NCI-H1092 (cell line): ENCODE data around the gene TNIK.
"Not testable (repeated sequence)": the region's sequence is repeated elsewhere in the genome, so short reads cannot be mapped to it uniquely, and the experiment has no call there.

Experiments used
- DNase-seq: peaks from one replicate; lab custom pipeline; 2025; lab: John Stamatoyannopoulos, UW

Gene TNIK

GRCh38 chr3:171255236-171255806, 204.9 kb downstream of the TNIK start:
- DNase-seq, result no peak

GRCh38 chr3:171254315-171254714, 205.9 kb downstream of the TNIK start:
- DNase-seq, result no peak

- DNase-seq, result no peak
These were observed 208.4 kb downstream of the TNIK start for GRCh38 chr3:171251835-171252234.

GRCh38 chr3:171250444-171250843, 209.8 kb downstream of the TNIK start:
- DNase-seq, result no peak

GRCh38 chr3:171249245-171249644, 211.0 kb downstream of the TNIK start:
- no peak for DNase-seq

- no peak for DNase-seq
These were observed 211.6 kb downstream of the TNIK start for GRCh38 chr3:171248426-171249111.

GRCh38 chr3:171245796-171246765, 214.1 kb downstream of the TNIK start:
- no peak for DNase-seq

- no peak for DNase-seq
These were observed 217.3 kb downstream of the TNIK start for GRCh38 chr3:171242951-171243350.

GRCh38 chr3:171242170-171242569, 218.0 kb downstream of the TNIK start:
- no peak for DNase-seq

GRCh38 chr3:171241655-171242054, 218.6 kb downstream of the TNIK start:
- not testable (repeated sequence) for DNase-seq

GRCh38 chr3:171240504-171240835, 219.7 kb downstream of the TNIK start:
- DNase-seq, result no peak

GRCh38 chr3:171239757-171240503, 220.3 kb downstream of the TNIK start:
- no peak for DNase-seq

GRCh38 chr3:171237009-171237385, 223.2 kb downstream of the TNIK start:
- no peak for DNase-seq

- DNase-seq, result no peak
These were observed 223.8 kb downstream of the TNIK start for GRCh38 chr3:171236265-171237008.

- DNase-seq, result no peak
These were observed 225.8 kb downstream of the TNIK start for GRCh38 chr3:171234298-171235010.

GRCh38 chr3:171231361-171231760, 228.8 kb downstream of the TNIK start:
- DNase-seq, result no peak

GRCh38 chr3:171230865-171231264, 229.3 kb downstream of the TNIK start:
- DNase-seq, result no peak

GRCh38 chr3:171229173-171229572, 231.0 kb downstream of the TNIK start:
- no peak for DNase-seq

- DNase-seq, result no peak
These were observed 232.0 kb downstream of the TNIK start for GRCh38 chr3:171228240-171228639.

GRCh38 chr3:171227828-171228227, 232.4 kb downstream of the TNIK start:
- DNase-seq, result no peak

GRCh38 chr3:171227359-171227758, 232.8 kb downstream of the TNIK start:
- DNase-seq, result no peak
